HepG2 (cell line): ENCODE measurements around the gene MFSD11. TPM values are rescaled to one million over a fixed set of nuclear protein-coding genes. Genes with fewer than 3 reads are reported as not detected.

Experiments used
- ATAC-seq: fragments of 200-7000 bp; cut with Tn5 transposase; 3 replicates; pipeline ENCODE4 v1.9.1; 2020; ENCODE audit warnings: mild to moderate bottlenecking, moderate library complexity
- BruUV-seq: library from RNA; stranded (reverse); fragments of 400-500 nt; replicated peaks from 2 replicates; lab custom pipeline; 2021; lab: Mats Ljungman, UMichigan
- CTCF ChIA-PET: fragments of 300-600 bp; formaldehyde crosslinking; extraction: SDS; loops from one replicate; lab custom pipeline; 2021; ENCODE audit warnings: low total read pairs, inconsistent platforms, low intra/inter-chr PET ratio; lab: Yijun Ruan, JAX
- POLR2A ChIA-PET: fragments of 350-600 bp; sonication (Branson Sonifier 250); formaldehyde crosslinking; loops from one replicate; lab custom pipeline; 2020; ENCODE audit warnings: antibody characterized with exemption, inconsistent platforms; lab: Yijun Ruan, JAX
- DNase-seq: peaks from one replicate; pipeline ENCODE4 v3.0.0-alpha.2; 2015; ENCODE audit warnings: low spot score
- FAIRE-seq: peaks from 3 replicates; lab custom pipeline; 2011; peaks lifted over from hg19 to GRCh38; lab: Jason Lieb, UNC
- H2AFZ ChIP-seq: one replicate; pipeline ENCODE4 v1.6.1; 2011; ENCODE audit warnings: low read length, inconsistent platforms
- H3K27ac ChIP-seq: fragments of 300-600 bp; 3 replicates; pipeline ENCODE4 v1.8.0; 2011; ENCODE audit warnings: mixed run types, mild to moderate bottlenecking, mixed read lengths, low read length, inconsistent platforms; ENCODE audit not compliant: insufficient read depth; ENCODE audit errors: extremely low read length
- H3K27me3 ChIP-seq, 2 experiments: fragments of 200-600 bp in 1 of 2; 2 replicates in 1 of 2; 3 replicates in 1 of 2; pipeline versions ENCODE4 v1.6.0 to v1.8.0; 2011; ENCODE audit warnings: low read length in 2 of 2, mild to moderate bottlenecking in 2 of 2, moderate library complexity in 2 of 2, inconsistent platforms in 1 of 2; ENCODE audit not compliant: insufficient read depth in 2 of 2, control insufficient read depth in 1 of 2
- H3K36me3 ChIP-seq, 2 experiments: fragments of 200-600 bp in 1 of 2; replicated peaks in 1 of 2; 2 replicates in 1 of 2; 3 replicates in 1 of 2; pipeline versions ENCODE4 v1.5.1 to v1.8.0; 2011; ENCODE audit warnings: low read length in 2 of 2, inconsistent platforms in 1 of 2; ENCODE audit not compliant: insufficient read depth in 2 of 2, control insufficient read depth in 1 of 2
- H3K4me1 ChIP-seq: 2 replicates; pipeline ENCODE4 v1.5.1; 2012; ENCODE audit warnings: low read length, inconsistent platforms; ENCODE audit not compliant: insufficient read depth
- H3K4me2 ChIP-seq: 2 replicates; pipeline ENCODE4 v1.6.0; 2011; ENCODE audit warnings: low read depth, low read length, inconsistent platforms
- H3K4me3 ChIP-seq, 3 experiments: fragments of 200-600 bp in 1 of 3; sonication (generic), shearing (Covaris generic) in 1 of 3; replicated peaks in 1 of 3; 2 replicates each; pipeline ENCODE4 v1.5.1; 2011 to 2016; ENCODE audit warnings: low read length in 3 of 3, inconsistent platforms in 2 of 3, low read depth in 2 of 3, mild to moderate bottlenecking in 2 of 3, control low read depth in 1 of 3, mixed read lengths in 1 of 3; ENCODE audit not compliant: insufficient read depth in 1 of 3
- H3K79me2 ChIP-seq: one replicate; pipeline ENCODE4 v1.6.1; 2011; ENCODE audit warnings: low read length, inconsistent platforms; ENCODE audit not compliant: insufficient read depth
- H3K9ac ChIP-seq: 2 replicates; pipeline ENCODE4 v1.6.0; 2011; ENCODE audit warnings: mild to moderate bottlenecking, low read depth, low read length, inconsistent platforms; ENCODE audit not compliant: insufficient read depth
- H3K9me3 ChIP-seq: 2 replicates; pipeline ENCODE4 v1.5.1; 2012; ENCODE audit warnings: mild to moderate bottlenecking, low read length
- H4K20me1 ChIP-seq: 2 replicates; pipeline ENCODE4 v1.6.0; 2011; ENCODE audit warnings: inconsistent platforms, mild to moderate bottlenecking, low read length, moderate library complexity; ENCODE audit not compliant: insufficient read depth
- ASH2L ChIP-seq: fragments of 300-600, 200-600 bp; sonication (generic); IDR thresholded peaks from 2 replicates; pipeline ENCODE4 v1.7.0; 2017; ENCODE audit warnings: low read depth, mild to moderate bottlenecking, moderate library complexity, mixed read lengths, low read length; ENCODE audit not compliant: insufficient read length
- E2F1 ChIP-seq: sonication (generic); formaldehyde crosslinking; IDR thresholded peaks from 2 replicates; pipeline ENCODE4 v1.5.0; 2020; ENCODE audit warnings: missing genetic modification reagents
- EEA1 ChIP-seq: sonication (generic); formaldehyde crosslinking; IDR thresholded peaks from 2 replicates; pipeline ENCODE4 v1.5.1; 2020; ENCODE audit warnings: mild to moderate bottlenecking, missing genetic modification reagents, borderline replicate concordance
- RFXANK ChIP-seq: IDR thresholded peaks from 2 replicates; pipeline ENCODE4 v1.6.1; 2016
- SRSF1 ChIP-seq: fragments of 200-400 bp; formaldehyde crosslinking; optimal IDR thresholded peaks from 2 replicates; pipeline ENCODE3; 2017; ENCODE audit warnings: mild to moderate bottlenecking, low read depth, low read length, moderate library complexity
- YY1 ChIP-seq: IDR thresholded peaks from 2 replicates; pipeline ENCODE4 v1.6.1; 2011; ENCODE audit warnings: low read length, low read depth, moderate library complexity, mild to moderate bottlenecking; ENCODE audit not compliant: insufficient read depth, insufficient replicate concordance
- ZBTB21 ChIP-seq: sonication (generic); formaldehyde crosslinking; IDR thresholded peaks from 2 replicates; pipeline ENCODE4 v1.4.0; 2020; ENCODE audit warnings: missing genetic modification reagents
- ZNF362 ChIP-seq: sonication (generic); formaldehyde crosslinking; IDR thresholded peaks from 2 replicates; pipeline ENCODE4 v1.4.0; 2020; ENCODE audit warnings: missing genetic modification reagents, mild to moderate bottlenecking, borderline replicate concordance
- ZNF441 ChIP-seq: sonication (generic); formaldehyde crosslinking; IDR thresholded peaks from 2 replicates; pipeline ENCODE4 v1.7.0; 2021; ENCODE audit warnings: missing genetic modification reagents, borderline replicate concordance
- WGBS: methylation state at CpG from one replicate; pipeline ENCODE4 v1.1.6; 2017; ENCODE audit warnings: low lambda C conversion rate; 5-methylcytosine and 5-hydroxymethylcytosine counted together
- in situ Hi-C: cut with HindIII; loops from 2 replicates; pipeline ENCODE4 v1.10.0; 2017; ENCODE audit warnings: low pct_unique_long_range_greater_than_20kb; ENCODE audit not compliant: extremely low pct_ligation_motif_present
- intact Hi-C: fragments of 100-400 bp; cut with micrococcal nuclease; formaldehyde crosslinking; loops from one replicate; pipeline ENCODE4 v1.10.0; 2022; ENCODE audit not compliant: unreplicated experiment
- polyA plus RNA-seq, 8 experiments: library from polyadenylated mRNA; depleted of rRNA in 3 of 8; stranded (reverse) in 7 of 8; unstranded in 1 of 8; fragments of >200 nt; fragmentation: Illumina TruSeq in 4 of 8; extraction: Trizol in 4 of 8; gene quantifications; 2 replicates each; pipeline versions ENCODE4 v1.2.1 to v1.2.3, GENCODE V29; 2011 to 2016; ENCODE audit warnings: low read depth in 4 of 8, missing spikeins in 1 of 8, mixed read lengths in 1 of 8; ENCODE audit not compliant: insufficient read depth in 1 of 8
- total RNA-seq, 5 experiments: library from RNA; depleted of rRNA; stranded (reverse); fragments of >200 nt; fragmentation: Illumina TruSeq; extraction: Trizol; gene quantifications; 2 replicates each; pipeline ENCODE4 v1.2.3, GENCODE V29; 2016; ENCODE audit warnings: low read depth in 1 of 5
- TF ChIP-seq, protein P1 (sequence below): sonication (generic); formaldehyde crosslinking; IDR thresholded peaks from 2 replicates; pipeline ENCODE4 v1.4.0; 2020; ENCODE audit warnings: mild to moderate bottlenecking, missing genetic modification reagents

The MFSD11 gene
- total and polyA plus RNA-seq, 2 of the 13 experiments (the other 11 are each of a cell fraction or from before 2014, with no cell fraction given): 26.1 to 36.3 TPM

DNA sequence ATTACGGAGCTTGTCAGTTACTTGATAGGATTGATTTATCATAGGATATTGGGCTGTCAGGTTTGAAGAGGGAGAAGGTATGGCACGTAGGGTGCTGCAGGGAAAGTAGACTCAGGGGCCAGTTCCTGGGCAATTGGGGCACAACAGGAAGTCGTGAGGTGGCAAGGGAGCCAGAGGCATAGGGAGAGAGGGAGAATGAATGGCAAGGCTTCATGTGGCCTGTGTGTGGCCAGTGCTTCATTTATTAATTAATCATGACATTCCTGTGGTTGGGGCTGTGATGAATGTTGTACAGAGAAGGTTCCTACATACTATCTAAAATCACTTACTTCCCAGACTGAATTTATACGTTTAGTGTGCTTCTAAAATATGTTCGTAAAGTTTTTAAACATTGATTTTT is 19.3 kb downstream of the MFSD11 start:
- no peak overlapping the region for H3K9ac ChIP-seq
- TF ChIP-seq E2F1: no peak
- no peak for TF ChIP-seq EEA1 (CRISPR knock-in tag)
- no peak for TF ChIP-seq ZNF441 (CRISPR knock-in tag)
- no peak for TF ChIP-seq ZBTB21 (CRISPR knock-in tag)
- no peak for TF ChIP-seq RFXANK (CRISPR knock-in tag)
- TF ChIP-seq, all 625 proteins: peak for 0
- H3K9me3 ChIP-seq: peaks cover 5% of the 10 kb centered on the region; the same call in 1 of the 2 replicates
- FAIRE-seq: no peak
- BruUV-seq: no TSS peak
- ATAC-seq: no peak
- 98% methylated on average over 5 of the region's 5 CpGs for WGBS
- no peaks in the 10 kb centered on the region; the same call in 1 of the 2 replicates for H4K20me1 ChIP-seq
- POLR2A ChIA-PET: no interaction called here
- peaks cover 2% of the 10 kb centered on the region; the same call in 1 of the 2 replicates for H3K4me1 ChIP-seq
- CTCF ChIA-PET: no interaction called here
- intact Hi-C loops (no loop called here), in situ Hi-C loops (no loop called here)
- no peaks in the 10 kb centered on the region for H3K79me2 ChIP-seq
- H3K36me3 ChIP-seq: peaks cover 6 to 21% of the 10 kb centered on the region in 2 experiments; a peak in 4 of 5 replicates
- H3K27ac ChIP-seq: no peak overlapping the region
- no peak for DNase-seq
- H2AFZ ChIP-seq: no peak overlapping the region
- H3K4me3 ChIP-seq: no peak overlapping the region
- no peaks in the 10 kb centered on the region for H3K27me3 ChIP-seq
- no peak overlapping the region for H3K4me2 ChIP-seq

- in situ Hi-C loops: no loop called here
- H3K79me2 ChIP-seq: no peaks in the 10 kb centered on the region
- no peak overlapping the region for H3K9ac ChIP-seq
- no peak overlapping the region for H2AFZ ChIP-seq
- H3K4me1 ChIP-seq: peaks cover 14% of the 10 kb centered on the region
- ChIA-PET POLR2A (no interaction called here), CTCF (no interaction called here)
- no peaks in the 10 kb centered on the region; the same call in 1 of the 2 replicates for H4K20me1 ChIP-seq
- no peak for ATAC-seq
- intact Hi-C loops: no loop called here
- FAIRE-seq: no peak
- no peak for DNase-seq
- no peak overlapping the region for H3K4me3 ChIP-seq
- no peak overlapping the region for H3K4me2 ChIP-seq
- no peak overlapping the region for H3K27ac ChIP-seq
- no peaks in the 10 kb centered on the region for H3K27me3 ChIP-seq
- BruUV-seq: no TSS peak
- 95% methylated on average over 3 of the region's 3 CpGs for WGBS
- TF ChIP-seq SRSF1: no peak
- no peak for TF ChIP-seq ASH2L
- no peak for TF ChIP-seq ZNF362
- TF ChIP-seq YY1: no peak
- TF ChIP-seq, protein P1, sequence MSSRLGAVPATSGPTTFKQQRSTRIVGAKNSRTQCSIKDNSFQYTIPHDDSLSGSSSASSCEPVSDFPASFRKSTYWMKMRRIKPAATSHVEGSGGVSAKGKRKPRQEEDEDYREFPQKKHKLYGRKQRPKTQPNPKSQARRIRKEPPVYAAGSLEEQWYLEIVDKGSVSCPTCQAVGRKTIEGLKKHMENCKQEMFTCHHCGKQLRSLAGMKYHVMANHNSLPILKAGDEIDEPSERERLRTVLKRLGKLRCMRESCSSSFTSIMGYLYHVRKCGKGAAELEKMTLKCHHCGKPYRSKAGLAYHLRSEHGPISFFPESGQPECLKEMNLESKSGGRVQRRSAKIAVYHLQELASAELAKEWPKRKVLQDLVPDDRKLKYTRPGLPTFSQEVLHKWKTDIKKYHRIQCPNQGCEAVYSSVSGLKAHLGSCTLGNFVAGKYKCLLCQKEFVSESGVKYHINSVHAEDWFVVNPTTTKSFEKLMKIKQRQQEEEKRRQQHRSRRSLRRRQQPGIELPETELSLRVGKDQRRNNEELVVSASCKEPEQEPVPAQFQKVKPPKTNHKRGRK (CRISPR knock-in tag): no peak
- peaks cover 5% of the 10 kb centered on the region; the same call in 1 of the 2 replicates for H3K9me3 ChIP-seq
- peaks cover 6 to 19% of the 10 kb centered on the region in 2 experiments; a peak in 4 of 5 replicates for H3K36me3 ChIP-seq
These were observed 20.7 kb downstream of the MFSD11 start for GRCh38 chr17:76758570-76758969.
